ENCODE results near the gene TAS2R39.

DNA sequence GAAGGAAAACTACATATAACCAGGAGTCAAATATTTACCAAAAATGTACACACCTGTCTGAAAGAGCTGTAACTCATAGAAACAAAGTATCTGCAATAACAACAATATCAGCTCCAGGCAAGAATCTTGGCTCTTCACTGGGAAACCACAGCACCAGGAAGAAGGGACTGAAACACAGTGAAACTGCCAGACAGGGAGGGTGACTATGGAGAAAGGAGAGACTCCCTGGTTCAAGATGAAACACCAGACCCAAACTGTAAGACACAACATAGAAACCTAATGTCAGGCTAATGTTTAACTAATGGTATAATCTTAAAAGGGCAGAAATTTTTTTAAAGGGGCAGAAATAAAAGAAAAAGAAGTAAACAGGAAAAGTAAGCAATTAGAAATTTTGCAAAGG is 11.5 kb upstream of the TAS2R39 start:
- TF ChIP-seq CTCF (conservative IDR thresholded peaks at IDR 0.05) (no peak), EZH2 (IDR thresholded peaks at IDR 0.05; ENCODE audit: low read depth) (no peak)

Measured in PC-9 (cell line).